HCT116 (cell line): Measurements from ENCODE around the gene MARCHF3. TPM values are rescaled to one million over a fixed set of nuclear protein-coding genes. Genes with fewer than 3 reads are reported as not detected.
"Not testable (repeated sequence)": the region's sequence is repeated elsewhere in the genome, so short reads cannot be mapped to it uniquely, and the experiment has no call there.

ENCODE experiments used
- ATAC-seq: fragments of 200-7000 bp; cut with Tn5 transposase; 2 replicates; pipeline ENCODE4 v1.9.1; 2020; ENCODE audit warnings: mild to moderate bottlenecking, moderate library complexity
- BruUV-seq: library from RNA; stranded (reverse); fragments of 400-500 nt; replicated peaks from 2 replicates; lab custom pipeline; 2021; lab: Mats Ljungman, UMichigan
- CTCF ChIA-PET: fragments of 300-600 bp; sonication (Branson Sonifier 250); formaldehyde crosslinking; loops from one replicate; lab custom pipeline; 2021; ENCODE audit warnings: antibody characterized with exemption; lab: Charles Lee
- POLR2A ChIA-PET: fragments of 300-600, 350-600 bp; sonication (Branson Sonifier 250); formaldehyde crosslinking; loops from one replicate; lab custom pipeline; 2021; ENCODE audit warnings: antibody characterized with exemption; lab: Charles Lee
- RAD21 ChIA-PET, 2 experiments: fragments of 300-600 bp; sonication (Branson Sonifier 250); formaldehyde crosslinking; loops; one replicate each; lab custom pipeline; 2023; ENCODE audit warnings: low total read pairs in 2 of 2; ENCODE audit not compliant: uncharacterized antibody in 2 of 2, unreplicated experiment in 2 of 2, low non-redundant PET in 1 of 2; lab: Charles Lee
- DNase-seq: peaks from one replicate; pipeline ENCODE4 v3.0.0-alpha.2; 2010; ENCODE audit warnings: low read depth, low spot score
- H2AFZ ChIP-seq: fragments of 200-600 bp; shearing (Covaris generic), sonication (generic); 2 replicates; pipeline ENCODE4 v1.6.1; 2017; ENCODE audit warnings: low read depth, mixed run types, mixed read lengths, antibody characterized with exemption, low read length; ENCODE audit not compliant: poor library complexity, severe bottlenecking
- H3K27ac ChIP-seq: 2 replicates; pipeline ENCODE4 v1.5.1; 2012; ENCODE audit warnings: low read depth, low read length
- H3K27me3 ChIP-seq: fragments of 200-600 bp; sonication (generic); 2 replicates; pipeline ENCODE4 v1.6.1; 2016; ENCODE audit warnings: mixed run types, low read length, mixed read lengths; ENCODE audit not compliant: insufficient read depth
- H3K36me3 ChIP-seq, 2 experiments: fragments of 200-500 bp in 1 of 2; fragments of 200-600 bp in 1 of 2; sonication (Bioruptor generic) in 1 of 2; sonication (generic) in 1 of 2; 2 replicates each; pipeline versions ENCODE4 v1.5.1 to v1.6.1; 2014 to 2016; ENCODE audit warnings: low read length in 2 of 2, inconsistent platforms in 1 of 2, mixed read lengths in 1 of 2, mixed run types in 1 of 2; ENCODE audit not compliant: insufficient read depth in 2 of 2, control insufficient read depth in 1 of 2
- H3K4me1 ChIP-seq, 2 experiments: fragments of 200-600 bp in 1 of 2; sonication (generic) in 1 of 2; 2 replicates each; pipeline versions ENCODE4 v1.5.1 to v1.6.1; 2012 to 2017; ENCODE audit warnings: low read length in 2 of 2, inconsistent platforms in 1 of 2, mild to moderate bottlenecking in 1 of 2, mixed read lengths in 1 of 2, mixed run types in 1 of 2, moderate library complexity in 1 of 2; ENCODE audit not compliant: insufficient read depth in 2 of 2, control insufficient read depth in 1 of 2
- H3K4me2 ChIP-seq: fragments of 200-600 bp; sonication (generic); 2 replicates; pipeline ENCODE4 v1.6.1; 2017; ENCODE audit warnings: mixed run types, low read length, mixed read lengths
- H3K4me3 ChIP-seq, 2 experiments: fragments of 200-600 bp in 1 of 2; sonication (generic) in 1 of 2; replicated peaks in 1 of 2; 2 replicates each; pipeline ENCODE4 v1.5.1; 2011 to 2016; ENCODE audit warnings: low read length in 2 of 2, control low read depth in 1 of 2, low read depth in 1 of 2, mild to moderate bottlenecking in 1 of 2, mixed read lengths in 1 of 2, mixed run types in 1 of 2
- H3K79me2 ChIP-seq: fragments of 200-600 bp; sonication (generic); 2 replicates; pipeline ENCODE4 v1.6.1; 2017; ENCODE audit warnings: mild to moderate bottlenecking, mixed run types, low read length, moderate library complexity, mixed read lengths; ENCODE audit not compliant: insufficient read depth
- H3K9ac ChIP-seq: fragments of 200-600 bp; sonication (generic); 2 replicates; pipeline ENCODE4 v1.6.1; 2016; ENCODE audit warnings: low read length, mixed read lengths
- H3K9me2 ChIP-seq: fragments of 200-600 bp; sonication (generic), shearing (Covaris generic); 2 replicates; pipeline ENCODE4 v1.6.1; 2017; ENCODE audit warnings: mixed run types, mild to moderate bottlenecking, moderate library complexity; ENCODE audit not compliant: insufficient read depth
- H3K9me3 ChIP-seq, 2 experiments: fragments of 200-500 bp in 1 of 2; fragments of 200-600 bp in 1 of 2; sonication (Bioruptor generic) in 1 of 2; sonication (generic) in 1 of 2; 2 replicates each; pipeline ENCODE4 v1.6.1; 2014 to 2017; ENCODE audit warnings: low read length in 2 of 2, mixed read lengths in 2 of 2, inconsistent platforms in 1 of 2, low read depth in 1 of 2, mild to moderate bottlenecking in 1 of 2, mixed run types in 1 of 2, moderate library complexity in 1 of 2; ENCODE audit not compliant: control insufficient read depth in 1 of 2, insufficient read depth in 1 of 2
- H4K20me1 ChIP-seq: fragments of 200-600 bp; sonication (generic), shearing (Covaris generic); 2 replicates; pipeline ENCODE4 v1.6.1; 2017; ENCODE audit warnings: mixed run types, mild to moderate bottlenecking, moderate library complexity; ENCODE audit not compliant: insufficient read depth
- EZH2 ChIP-seq: fragments of 200-600 bp; sonication (generic); IDR thresholded peaks from 2 replicates; pipeline ENCODE4 v1.6.1; 2017; ENCODE audit warnings: antibody characterized with exemption, mixed run types
- EZH2phosphoT487 ChIP-seq: fragments of 200-600 bp; IDR thresholded peaks from 2 replicates; pipeline ENCODE4 v1.6.1; 2018; ENCODE audit warnings: antibody characterized with exemption, borderline replicate concordance
- FOSL1 ChIP-seq: IDR thresholded peaks from 2 replicates; pipeline ENCODE4 v1.6.1; 2012; ENCODE audit warnings: low read depth
- POLR2A ChIP-seq: IDR thresholded peaks from 2 replicates; pipeline ENCODE4 v1.7.0; 2011; ENCODE audit warnings: borderline replicate concordance; ENCODE audit not compliant: insufficient read depth, insufficient read length; ENCODE audit errors: extremely low read depth
- POLR2AphosphoS5 ChIP-seq: IDR thresholded peaks from 2 replicates; pipeline ENCODE4 v1.6.1; 2011; ENCODE audit warnings: mild to moderate bottlenecking, low read depth, low read length, moderate library complexity
- intact Hi-C: fragments of 100-400 bp; cut with micrococcal nuclease; formaldehyde crosslinking; loops from 2 replicates; pipeline ENCODE4 v1.10.0; 2022
- total RNA-seq: library from RNA; stranded (reverse); gene quantifications from one replicate; pipeline ENCODE4 v1.2.1, GENCODE V29; 2021; ENCODE audit not compliant: unreplicated experiment
- TF ChIP-seq, protein P1 (sequence below), 3 experiments: fragments of 200-600 bp in 1 of 3; sonication (generic) in 1 of 3; IDR thresholded peaks in 2 of 3; conservative IDR thresholded peaks in 1 of 3; 2 replicates each; pipeline ENCODE4 v1.5.1; 2012 to 2017; ENCODE audit warnings: low read depth in 2 of 3, low read length in 2 of 3, antibody characterized with exemption in 1 of 3, borderline replicate concordance in 1 of 3, control low read depth in 1 of 3, mild to moderate bottlenecking in 1 of 3, mixed read lengths in 1 of 3, mixed run types in 1 of 3, moderate library complexity in 1 of 3; ENCODE audit not compliant: insufficient read depth in 1 of 3

MARCHF3 gene
- total RNA-seq, 1 experiment from 2014 or later: 2.3 TPM

DNA sequence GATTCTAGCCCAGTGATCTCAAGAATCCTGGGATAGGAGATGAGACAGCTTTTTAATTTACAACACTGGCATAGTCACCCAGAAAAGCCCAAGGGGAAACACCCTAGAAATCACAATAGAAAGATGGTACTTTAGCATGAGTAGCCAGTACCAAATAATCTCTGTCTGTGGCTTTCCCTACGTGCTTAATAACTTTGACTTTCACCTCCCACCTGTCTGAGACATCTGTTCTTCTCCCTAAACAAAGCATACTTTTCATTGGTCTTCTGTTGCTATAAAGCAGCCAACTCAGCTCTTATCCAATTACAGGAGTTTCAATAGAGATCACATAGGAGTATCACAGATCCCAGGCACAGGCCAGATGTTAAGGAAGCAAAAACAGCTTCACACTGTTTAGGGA, 10.4 kb downstream of the MARCHF3 start:
- Histone ChIP-seq H3K4me1 (no peaks in the 10 kb centered on the region), H3K36me3 (no peaks in the 10 kb centered on the region), H3K27ac (no peak overlapping the region), H4K20me1 (no peaks in the 10 kb centered on the region), H3K79me2 (no peaks in the 10 kb centered on the region), H3K4me3 (no peak overlapping the region), H3K4me2 (no peak overlapping the region), H3K27me3 (no peaks in the 10 kb centered on the region), H2AFZ (no peak overlapping the region), H3K9ac (no peak overlapping the region), H3K9me2 (no peaks in the 10 kb centered on the region), H3K9me3 (no peaks in the 10 kb centered on the region)
- ChIA-PET RAD21 (no interaction called here), POLR2A (no interaction called here), CTCF (no interaction called here)
- no TSS peak for BruUV-seq
- intact Hi-C loops: no loop called here
- TF ChIP-seq EZH2phosphoT487: no peak
- TF ChIP-seq POLR2A: no peak
- TF ChIP-seq POLR2AphosphoS5: no peak
- TF ChIP-seq, protein P1, sequence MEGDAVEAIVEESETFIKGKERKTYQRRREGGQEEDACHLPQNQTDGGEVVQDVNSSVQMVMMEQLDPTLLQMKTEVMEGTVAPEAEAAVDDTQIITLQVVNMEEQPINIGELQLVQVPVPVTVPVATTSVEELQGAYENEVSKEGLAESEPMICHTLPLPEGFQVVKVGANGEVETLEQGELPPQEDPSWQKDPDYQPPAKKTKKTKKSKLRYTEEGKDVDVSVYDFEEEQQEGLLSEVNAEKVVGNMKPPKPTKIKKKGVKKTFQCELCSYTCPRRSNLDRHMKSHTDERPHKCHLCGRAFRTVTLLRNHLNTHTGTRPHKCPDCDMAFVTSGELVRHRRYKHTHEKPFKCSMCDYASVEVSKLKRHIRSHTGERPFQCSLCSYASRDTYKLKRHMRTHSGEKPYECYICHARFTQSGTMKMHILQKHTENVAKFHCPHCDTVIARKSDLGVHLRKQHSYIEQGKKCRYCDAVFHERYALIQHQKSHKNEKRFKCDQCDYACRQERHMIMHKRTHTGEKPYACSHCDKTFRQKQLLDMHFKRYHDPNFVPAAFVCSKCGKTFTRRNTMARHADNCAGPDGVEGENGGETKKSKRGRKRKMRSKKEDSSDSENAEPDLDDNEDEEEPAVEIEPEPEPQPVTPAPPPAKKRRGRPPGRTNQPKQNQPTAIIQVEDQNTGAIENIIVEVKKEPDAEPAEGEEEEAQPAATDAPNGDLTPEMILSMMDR (IDR thresholded peaks at IDR 0.05 in 2 of 3, conservative IDR thresholded peaks at IDR 0.05 in 1 of 3; ENCODE audit: borderline replicate concordance in 1 of 3, insufficient read depth in 1 of 3, low read depth in 2 of 3, low read length in 2 of 3): no peak
- no peak for TF ChIP-seq FOSL1
- TF ChIP-seq EZH2: no peak
- DNase-seq (no peak), ATAC-seq (no peak)

DNA sequence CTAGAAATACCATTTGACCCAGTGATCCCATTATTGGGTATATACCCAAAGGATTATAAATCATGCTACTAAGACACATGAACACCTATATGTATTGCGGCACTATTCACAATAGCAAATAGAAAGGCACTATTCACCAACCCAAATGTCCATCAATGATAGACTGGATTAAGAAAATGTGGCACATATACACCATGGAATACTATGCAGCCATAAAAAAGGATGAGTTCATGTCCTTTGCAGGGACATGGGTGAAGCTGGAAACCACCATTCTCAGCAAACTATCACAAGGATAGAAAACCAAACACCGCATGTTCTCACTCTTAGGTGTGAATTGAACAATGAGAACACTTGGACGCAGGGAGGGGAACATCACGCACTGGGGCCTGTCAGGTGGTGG, 13.6 kb downstream of the MARCHF3 start:
- H3K4me3 ChIP-seq, intact Hi-C loops, RAD21 ChIA-PET, ATAC-seq, H3K79me2 ChIP-seq, H3K9ac ChIP-seq, H3K4me1 ChIP-seq, H4K20me1 ChIP-seq, H3K9me3 ChIP-seq, DNase-seq, CTCF ChIA-PET, H2AFZ ChIP-seq, POLR2A ChIA-PET, H3K4me2 ChIP-seq, H3K9me2 ChIP-seq, H3K27ac ChIP-seq, H3K27me3 ChIP-seq, BruUV-seq, H3K36me3 ChIP-seq: not testable (repeated sequence)
